ENCODE results near the gene TRIL.

- TF ChIP-seq CTCF (conservative IDR thresholded peaks at IDR 0.05; ENCODE audit: low read depth in 2 of 2) (no peak), EZH2 (IDR thresholded peaks at IDR 0.05; ENCODE audit: low read depth, unreplicated experiment) (no peak), EZH2phosphoT487 (IDR thresholded peaks at IDR 0.05; ENCODE audit: unreplicated experiment) (no peak), POLR2AphosphoS5 (IDR thresholded peaks at IDR 0.05; ENCODE audit: low read depth) (no peak), JUNB (IDR thresholded peaks at IDR 0.05; ENCODE audit: unreplicated experiment) (no peak), ETS1 (IDR thresholded peaks at IDR 0.05) (no peak), ZNF331 (CRISPR knock-in tag; IDR thresholded peaks at IDR 0.05; ENCODE audit: low read depth) (no peak), STAT1 (IDR thresholded peaks at IDR 0.05; ENCODE audit: unreplicated experiment) (no peak), CREB1 (CRISPR knock-in tag; IDR thresholded peaks at IDR 0.05; ENCODE audit: low read depth) (no peak), REST (IDR thresholded peaks at IDR 0.05; ENCODE audit: unreplicated experiment) (no peak), ZNF462 (CRISPR knock-in tag; IDR thresholded peaks at IDR 0.05) (no peak)
Observed at GRCh38 chr7:28986765-28987110, 28.6 kb upstream of the TRIL start.

Data from GM23338 (cell line).